ENCODE measurements around the gene TDG.
"Not testable (repeated sequence)": the region's sequence is repeated elsewhere in the genome, so short reads cannot be mapped to it uniquely, and the experiment has no call there.

Gene TDG

DNA sequence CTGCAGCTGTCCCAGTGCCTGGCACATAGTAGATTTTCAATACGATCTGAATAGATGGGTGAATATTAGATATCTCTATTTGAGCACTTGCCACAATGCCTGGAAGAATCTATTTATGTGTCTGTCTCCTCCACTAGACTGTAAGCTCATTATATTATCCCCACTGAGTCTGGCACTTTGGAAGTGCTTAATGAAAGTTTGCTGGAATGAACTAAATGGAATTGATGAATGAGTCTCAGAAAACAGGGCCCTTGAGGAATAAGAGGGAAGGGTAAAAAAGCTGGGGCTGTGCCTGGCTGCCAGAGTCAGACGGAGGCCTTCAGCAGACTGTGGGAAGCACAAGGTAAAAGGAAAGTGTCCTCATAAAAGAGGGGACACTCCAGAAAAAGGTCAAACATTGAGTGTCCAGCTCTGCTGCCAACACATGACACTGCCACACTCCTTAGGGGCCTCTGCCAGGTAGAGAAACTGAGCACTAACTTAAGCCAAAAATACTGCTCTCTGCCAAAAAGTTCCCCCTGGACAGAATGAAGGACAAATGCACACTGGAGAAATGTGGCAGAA lies 45.0 kb downstream of the TDG start:
- Histone ChIP-seq H3K79me2 (no peaks in the 10 kb centered on the region), H3K4me2 (ENCODE audit: low read length) (no peak overlapping the region), H3K36me3 (ENCODE audit: control insufficient read depth, insufficient read depth, low read length) (no peaks in the 10 kb centered on the region), H3K4me3 (ENCODE audit: low read depth, low read length) (no peak overlapping the region), H3K9ac (no peak overlapping the region), H3K9me3 (ENCODE audit: control insufficient read depth, low read length) (no peaks in the 10 kb centered on the region), H2AFZ (no peak overlapping the region), H3K27ac (no peak overlapping the region), H3K27me3 (ENCODE audit: control insufficient read depth, insufficient read depth, low read length) (no peaks in the 10 kb centered on the region), H3K4me1 (no peaks in the 10 kb centered on the region)
- TF ChIP-seq, protein P1, sequence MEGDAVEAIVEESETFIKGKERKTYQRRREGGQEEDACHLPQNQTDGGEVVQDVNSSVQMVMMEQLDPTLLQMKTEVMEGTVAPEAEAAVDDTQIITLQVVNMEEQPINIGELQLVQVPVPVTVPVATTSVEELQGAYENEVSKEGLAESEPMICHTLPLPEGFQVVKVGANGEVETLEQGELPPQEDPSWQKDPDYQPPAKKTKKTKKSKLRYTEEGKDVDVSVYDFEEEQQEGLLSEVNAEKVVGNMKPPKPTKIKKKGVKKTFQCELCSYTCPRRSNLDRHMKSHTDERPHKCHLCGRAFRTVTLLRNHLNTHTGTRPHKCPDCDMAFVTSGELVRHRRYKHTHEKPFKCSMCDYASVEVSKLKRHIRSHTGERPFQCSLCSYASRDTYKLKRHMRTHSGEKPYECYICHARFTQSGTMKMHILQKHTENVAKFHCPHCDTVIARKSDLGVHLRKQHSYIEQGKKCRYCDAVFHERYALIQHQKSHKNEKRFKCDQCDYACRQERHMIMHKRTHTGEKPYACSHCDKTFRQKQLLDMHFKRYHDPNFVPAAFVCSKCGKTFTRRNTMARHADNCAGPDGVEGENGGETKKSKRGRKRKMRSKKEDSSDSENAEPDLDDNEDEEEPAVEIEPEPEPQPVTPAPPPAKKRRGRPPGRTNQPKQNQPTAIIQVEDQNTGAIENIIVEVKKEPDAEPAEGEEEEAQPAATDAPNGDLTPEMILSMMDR (IDR thresholded peaks at IDR 0.05): no peak

DNA sequence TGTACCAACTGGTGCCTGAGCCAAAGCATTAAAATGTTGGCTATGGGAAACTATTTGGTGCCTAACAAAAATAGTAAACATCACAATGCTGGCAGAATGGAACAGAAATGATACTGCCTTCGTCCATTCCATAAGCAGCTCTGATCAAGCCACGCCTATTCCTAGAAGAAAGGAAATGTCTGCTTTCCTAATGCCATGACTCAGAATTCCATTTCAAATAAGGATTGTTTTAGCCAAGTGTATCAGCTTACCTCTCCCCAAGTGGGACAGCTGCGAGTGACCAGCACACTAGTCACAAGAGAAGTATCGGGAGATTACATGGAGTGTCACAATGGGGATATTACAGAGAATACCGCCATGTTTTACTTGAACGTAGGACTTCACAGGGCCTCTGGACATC lies 45.6 kb downstream of the TDG start:
- Histone ChIP-seq H3K79me2 (no peaks in the 10 kb centered on the region), H2AFZ (no peak overlapping the region), H3K27ac (no peak overlapping the region), H3K9me3 (ENCODE audit: control insufficient read depth, low read length) (no peaks in the 10 kb centered on the region), H3K4me2 (ENCODE audit: low read length) (no peak overlapping the region), H3K9ac (no peak overlapping the region), H3K27me3 (ENCODE audit: control insufficient read depth, insufficient read depth, low read length) (no peaks in the 10 kb centered on the region), H3K4me3 (ENCODE audit: low read depth, low read length) (no peak overlapping the region), H3K36me3 (ENCODE audit: control insufficient read depth, insufficient read depth, low read length) (no peaks in the 10 kb centered on the region), H3K4me1 (no peaks in the 10 kb centered on the region)
- TF ChIP-seq, protein P1 (IDR thresholded peaks at IDR 0.05): no peak

DNA sequence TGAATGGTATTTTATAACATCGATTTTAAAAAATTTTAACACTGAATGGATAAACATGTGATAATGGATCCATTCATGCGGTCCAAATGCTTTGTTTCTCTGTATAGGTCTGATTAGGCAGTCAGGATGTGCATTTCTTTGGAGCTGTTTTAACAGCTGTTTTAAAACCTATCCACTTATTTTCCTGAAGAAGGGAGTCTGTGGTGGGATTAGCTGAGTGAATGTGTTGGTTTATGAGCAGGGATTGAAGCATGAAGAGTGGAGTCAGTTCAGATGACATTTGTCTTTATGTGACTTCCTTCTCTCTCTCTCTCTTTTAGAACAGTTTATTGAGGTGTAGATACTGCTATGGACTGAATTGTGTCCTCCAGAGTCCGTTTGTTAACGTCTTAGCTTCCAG lies 46.7 kb downstream of the TDG start:
- no peak overlapping the region for H3K4me3 ChIP-seq (ENCODE audit: low read depth, low read length)
- H3K9me3 ChIP-seq (ENCODE audit: control insufficient read depth, low read length): no peaks in the 10 kb centered on the region
- H3K4me2 ChIP-seq (ENCODE audit: low read length): no peak overlapping the region
- H3K9ac ChIP-seq: no peak overlapping the region
- H3K27me3 ChIP-seq (ENCODE audit: control insufficient read depth, insufficient read depth, low read length): no peaks in the 10 kb centered on the region
- H3K36me3 ChIP-seq (ENCODE audit: control insufficient read depth, insufficient read depth, low read length): no peaks in the 10 kb centered on the region
- no peaks in the 10 kb centered on the region for H3K79me2 ChIP-seq
- H2AFZ ChIP-seq: no peak overlapping the region
- H3K27ac ChIP-seq: no peak overlapping the region
- TF ChIP-seq, protein P1 (IDR thresholded peaks at IDR 0.05): no peak
- H3K4me1 ChIP-seq: no peaks in the 10 kb centered on the region

DNA sequence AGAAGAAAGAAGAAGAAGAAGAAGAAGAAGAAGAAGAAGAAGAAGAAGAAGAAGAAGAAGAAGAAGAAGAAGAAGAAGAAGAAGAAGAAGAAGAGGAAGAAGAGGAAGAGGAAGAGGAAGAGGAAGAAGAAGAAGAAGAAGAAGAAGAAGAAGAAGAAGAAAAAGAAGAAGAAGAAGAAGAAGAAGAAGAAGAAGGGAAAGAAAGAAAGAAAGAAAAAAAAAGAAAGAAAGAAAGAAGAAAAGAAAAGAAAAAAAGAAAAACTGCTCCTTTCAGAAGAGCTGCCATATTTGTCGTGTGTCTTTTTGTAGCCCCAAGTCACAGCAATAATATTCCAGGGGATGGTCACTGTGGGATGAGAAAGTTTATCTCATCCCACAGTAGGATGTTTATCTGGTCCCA lies 56.2 kb downstream of the TDG start:
- not testable (repeated sequence) for H3K4me3 ChIP-seq (ENCODE audit: low read depth, low read length)

DNA sequence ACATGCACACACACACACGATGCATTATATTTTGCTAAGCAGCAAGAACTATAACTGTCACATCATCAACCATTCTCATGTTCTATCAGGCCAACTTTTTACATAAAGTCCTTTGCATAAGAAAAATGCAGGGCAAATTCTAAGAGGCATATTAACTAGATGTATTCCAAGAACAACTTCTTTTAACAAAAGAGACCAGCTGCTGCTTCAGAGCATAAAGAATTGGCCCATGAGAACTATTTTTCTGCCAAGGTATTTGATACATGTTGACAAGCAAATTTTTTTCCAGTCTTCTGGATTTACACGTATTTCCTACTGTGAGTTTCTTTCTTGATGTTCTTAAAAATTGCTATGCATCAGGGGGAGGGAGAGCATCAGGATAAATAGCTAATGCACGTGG lies 57.1 kb downstream of the TDG start:
- TF ChIP-seq, protein P1 (IDR thresholded peaks at IDR 0.05): no peak
- Histone ChIP-seq H3K79me2 (no peaks in the 10 kb centered on the region), H2AFZ (no peak overlapping the region), H3K4me2 (ENCODE audit: low read length) (no peak overlapping the region), H3K4me1 (no peaks in the 10 kb centered on the region), H3K9me3 (ENCODE audit: control insufficient read depth, low read length) (no peaks in the 10 kb centered on the region), H3K27ac (no peak overlapping the region), H3K9ac (no peak overlapping the region), H3K27me3 (ENCODE audit: control insufficient read depth, insufficient read depth, low read length) (no peaks in the 10 kb centered on the region), H3K4me3 (ENCODE audit: low read depth, low read length) (no peak overlapping the region), H3K36me3 (ENCODE audit: control insufficient read depth, insufficient read depth, low read length) (no peaks in the 10 kb centered on the region)

More for the DNA sequence above, 56.2 kb downstream of the TDG start:
- not testable (repeated sequence) for H2AFZ ChIP-seq; H3K27ac ChIP-seq; H3K9ac ChIP-seq; H3K4me2 ChIP-seq (ENCODE audit: low read length); H3K9me3 ChIP-seq (ENCODE audit: control insufficient read depth, low read length); H3K36me3 ChIP-seq (ENCODE audit: control insufficient read depth, insufficient read depth, low read length); H3K27me3 ChIP-seq (ENCODE audit: control insufficient read depth, insufficient read depth, low read length); H3K79me2 ChIP-seq; H3K4me1 ChIP-seq
